Liver (tissue), 9 donors: ENCODE data around the gene SLC38A3. TPM values are rescaled to one million over a fixed set of nuclear protein-coding genes. Genes with fewer than 3 reads are reported as not detected.

Experiments
- DNase-seq: peaks from one replicate; pipeline ENCODE4 v3.0.0-alpha.2; 2017; ENCODE audit warnings: low spot score
- H3K27ac ChIP-seq, 2 donors: one replicate each; pipeline ENCODE4 v1.7.0; 2013; ENCODE audit warnings: inconsistent platforms in 2 of 2, low read length in 2 of 2, control low read depth in 1 of 2, low read depth in 1 of 2, mild to moderate bottlenecking in 1 of 2
- H3K27me3 ChIP-seq, 4 donors: one replicate each; pipeline versions ENCODE4 v1.6.1 to v1.7.0; 2013; ENCODE audit warnings: low read length in 3 of 4, inconsistent platforms in 1 of 4, mild to moderate bottlenecking in 1 of 4, moderate library complexity in 1 of 4; ENCODE audit not compliant: control insufficient read depth in 4 of 4, insufficient read depth in 4 of 4
- H3K36me3 ChIP-seq, 4 donors: one replicate each; pipeline versions ENCODE4 v1.6.1 to v1.7.0; 2013; ENCODE audit warnings: low read length in 3 of 4, mild to moderate bottlenecking in 3 of 4, low read depth in 1 of 4, moderate library complexity in 1 of 4; ENCODE audit not compliant: control insufficient read depth in 4 of 4, insufficient read depth in 3 of 4
- H3K4me1 ChIP-seq, 4 donors: one replicate each; pipeline versions ENCODE4 v1.6.1 to v1.7.0; 2013; ENCODE audit warnings: low read length in 3 of 4, mild to moderate bottlenecking in 3 of 4, moderate library complexity in 1 of 4; ENCODE audit not compliant: control insufficient read depth in 4 of 4, insufficient read depth in 4 of 4
- H3K4me3 ChIP-seq, 3 donors: one replicate each; pipeline versions ENCODE4 v1.6.1 to v1.7.0; 2013; ENCODE audit warnings: low read length in 3 of 3, control low read depth in 1 of 3, low read depth in 1 of 3, mild to moderate bottlenecking in 1 of 3
- H3K9ac ChIP-seq, 2 donors: one replicate each; pipeline ENCODE4 v1.7.0; 2013; ENCODE audit warnings: low read length in 2 of 2, mild to moderate bottlenecking in 2 of 2, moderate library complexity in 2 of 2, control low read depth in 1 of 2, low read depth in 1 of 2
- H3K9me3 ChIP-seq, 4 donors: one replicate each; pipeline versions ENCODE4 v1.6.1 to v1.7.0; 2013; ENCODE audit warnings: low read length in 3 of 4; ENCODE audit not compliant: control insufficient read depth in 4 of 4
- EGR1 ChIP-seq, 2 donors: IDR thresholded peaks; 2 replicates each; pipeline ENCODE4 v1.6.1; 2016 to 2018; ENCODE audit warnings: antibody characterized with exemption in 2 of 2, low read depth in 2 of 2
- FOXA1 ChIP-seq: IDR thresholded peaks from 2 replicates; pipeline ENCODE4 v1.6.1; 2016; ENCODE audit warnings: antibody characterized with exemption
- FOXA2 ChIP-seq: IDR thresholded peaks from 2 replicates; pipeline ENCODE4 v1.6.1; 2016; ENCODE audit warnings: antibody characterized with exemption
- GABPA ChIP-seq, 2 donors: IDR thresholded peaks in 1 of 2; conservative IDR thresholded peaks in 1 of 2; 2 replicates each; pipeline ENCODE4 v1.6.1; 2016; ENCODE audit warnings: antibody characterized with exemption in 2 of 2, mild to moderate bottlenecking in 1 of 2, moderate library complexity in 1 of 2
- HNF4A ChIP-seq, 2 donors: conservative IDR thresholded peaks; 2 replicates each; pipeline ENCODE4 v1.6.1; 2016; ENCODE audit warnings: antibody characterized with exemption in 2 of 2, mild to moderate bottlenecking in 2 of 2
- HNF4G ChIP-seq: IDR thresholded peaks from 2 replicates; pipeline ENCODE4 v1.6.1; 2016; ENCODE audit warnings: antibody characterized with exemption
- JUND ChIP-seq, 2 donors: IDR thresholded peaks; 2 replicates each; pipeline ENCODE4 v1.6.1; 2016; ENCODE audit warnings: antibody characterized with exemption in 2 of 2
- NR2F2 ChIP-seq: IDR thresholded peaks from 2 replicates; pipeline ENCODE4 v1.6.1; 2016; ENCODE audit warnings: antibody characterized with exemption
- RAD21 ChIP-seq, 2 donors: IDR thresholded peaks; 2 replicates each; pipeline ENCODE4 v1.6.1; 2016; ENCODE audit warnings: antibody characterized with exemption in 2 of 2, mild to moderate bottlenecking in 2 of 2
- RXRA ChIP-seq, 2 donors: IDR thresholded peaks; 2 replicates each; pipeline ENCODE4 v1.6.1; 2017 to 2018; ENCODE audit warnings: antibody characterized with exemption in 2 of 2, mild to moderate bottlenecking in 1 of 2
- SP1 ChIP-seq: IDR thresholded peaks from 2 replicates; pipeline ENCODE4 v1.6.1; 2018; ENCODE audit warnings: antibody characterized with exemption, mild to moderate bottlenecking
- TAF1 ChIP-seq: conservative IDR thresholded peaks from 2 replicates; pipeline ENCODE4 v1.6.1; 2016; ENCODE audit warnings: antibody characterized with exemption, mild to moderate bottlenecking
- YY1 ChIP-seq: IDR thresholded peaks from 2 replicates; pipeline ENCODE4 v1.6.1; 2016; ENCODE audit warnings: antibody characterized with exemption, mild to moderate bottlenecking
- WGBS: extraction: QIAGEN DNeasy Blood & Tissue Kit; methylation state at CpG from one replicate; pipeline ENCODE4 v1.1.7; 2013; 5-methylcytosine and 5-hydroxymethylcytosine counted together
- polyA plus RNA-seq, 2 donors: library from polyadenylated mRNA; stranded (reverse) in 1 of 2; unstranded in 1 of 2; fragments of 200-250 nt in 1 of 2; fragments of >200 nt in 1 of 2; fragmentation: Nextera tagmentation in 1 of 2; extraction: Ambion mirVana in 1 of 2; gene quantifications; one replicate each; pipeline versions ENCODE4 v1.2.1 to v1.2.3, GENCODE V29; 2013 to 2015
- total RNA-seq, 2 donors: library from RNA; depleted of rRNA; stranded (reverse); fragments of >200 nt; gene quantifications; one replicate each; pipeline ENCODE4 v1.2.3, GENCODE V29; 2014
- TF ChIP-seq, protein P1 (sequence below): IDR thresholded peaks from 2 replicates; pipeline ENCODE4 v1.6.1; 2016; ENCODE audit warnings: antibody characterized with exemption
- TF ChIP-seq, protein P2 (sequence below): fragments of 150-350 bp; IDR thresholded peaks from 2 replicates; pipeline ENCODE4 v1.5.1; 2017; ENCODE audit warnings: improper control_type of control experiment, low read depth, low read length; ENCODE audit not compliant: missing input control
- TF ChIP-seq, protein P3 (sequence below): IDR thresholded peaks from 2 replicates; pipeline ENCODE4 v1.6.1; 2016; ENCODE audit warnings: antibody characterized with exemption
- TF ChIP-seq, protein P4 (sequence below): IDR thresholded peaks from 2 replicates; pipeline ENCODE4 v1.6.1; 2016; ENCODE audit warnings: antibody characterized with exemption
- TF ChIP-seq, protein P5 (sequence below): IDR thresholded peaks from 2 replicates; pipeline ENCODE4 v1.6.1; 2016; ENCODE audit warnings: antibody characterized with exemption, mild to moderate bottlenecking
- donor health status: healthy.
- donor health status: healthy.
- donor health status: healthy.
- donor health status: healthy.
- donor health status: healthy.

SLC38A3 gene
- total and polyA plus RNA-seq, 4 donors, result 98.1 to 180 (median 140) TPM

DNA sequence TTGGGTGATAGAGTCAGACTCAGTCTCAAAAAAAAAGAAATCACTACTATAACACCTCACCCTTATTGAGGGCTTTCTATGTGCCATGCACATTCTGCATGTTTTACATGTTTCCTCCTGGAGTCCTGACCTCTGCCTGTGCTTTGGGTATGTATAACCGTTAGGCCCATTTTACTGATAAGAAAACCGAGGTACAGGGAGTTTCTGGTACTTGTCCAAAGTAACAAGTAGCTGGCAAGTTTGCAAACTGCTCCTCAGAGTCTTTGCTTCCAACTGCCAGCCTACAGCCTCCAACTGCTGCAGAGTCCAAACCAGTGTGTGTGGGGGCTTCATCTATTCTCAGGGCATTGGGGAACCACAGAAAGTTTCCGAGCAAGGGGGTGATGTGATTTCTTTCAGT lies 27.2 kb downstream of the SLC38A3 start:
- Histone ChIP-seq H3K36me3 (no peaks in the 10 kb centered on the region), H3K4me1 (peaks cover 8 to 18% (median 11%) of the 10 kb centered on the region in 4 donors), H3K27me3 (no peaks in the 10 kb centered on the region), H3K9me3 (no peaks in the 10 kb centered on the region), H3K27ac (no peak overlapping the region), H3K4me3 (no peak overlapping the region), H3K9ac (no peak overlapping the region)
- TF ChIP-seq RXRA (IDR thresholded peaks at IDR 0.05), result no peak
- TF ChIP-seq, protein P1, sequence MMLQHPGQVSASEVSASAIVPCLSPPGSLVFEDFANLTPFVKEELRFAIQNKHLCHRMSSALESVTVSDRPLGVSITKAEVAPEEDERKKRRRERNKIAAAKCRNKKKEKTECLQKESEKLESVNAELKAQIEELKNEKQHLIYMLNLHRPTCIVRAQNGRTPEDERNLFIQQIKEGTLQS, result no peak
- DNase-seq, result no peak
- WGBS, result 72% methylated on average over 3 of the region's 3 CpGs

DNA sequence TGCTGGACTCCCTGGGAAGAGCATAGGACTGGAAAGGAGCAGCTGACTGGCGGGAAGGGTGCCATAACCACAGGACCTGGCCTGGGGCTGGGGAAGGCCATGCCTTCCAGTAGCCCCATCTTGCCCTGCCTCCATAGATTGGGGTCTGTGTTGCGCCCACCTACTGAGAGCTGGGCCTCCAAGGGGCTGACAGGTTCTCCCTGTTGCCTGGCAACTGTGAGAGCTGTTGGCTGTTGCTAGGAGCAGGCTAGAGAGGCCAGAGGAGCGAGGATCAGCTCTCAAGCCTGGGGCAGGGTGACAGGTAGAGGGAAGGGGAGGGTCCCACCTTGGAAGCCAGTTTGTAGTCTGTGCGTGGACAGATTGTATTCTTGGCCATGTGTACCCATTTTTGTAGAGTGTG lies 28.1 kb downstream of the SLC38A3 start:
- Histone ChIP-seq H3K4me1 (peaks cover 6 to 18% (median 13%) of the 10 kb centered on the region in 4 donors), H3K9ac (no peak overlapping the region), H3K4me3 (no peak overlapping the region), H3K27ac (no peak overlapping the region), H3K36me3 (no peaks in the 10 kb centered on the region), H3K27me3 (no peaks in the 10 kb centered on the region), H3K9me3 (no peaks in the 10 kb centered on the region)
- DNase-seq, result no peak
- WGBS, result 96% methylated on average over 4 of the region's 4 CpGs
- TF ChIP-seq, protein P2, sequence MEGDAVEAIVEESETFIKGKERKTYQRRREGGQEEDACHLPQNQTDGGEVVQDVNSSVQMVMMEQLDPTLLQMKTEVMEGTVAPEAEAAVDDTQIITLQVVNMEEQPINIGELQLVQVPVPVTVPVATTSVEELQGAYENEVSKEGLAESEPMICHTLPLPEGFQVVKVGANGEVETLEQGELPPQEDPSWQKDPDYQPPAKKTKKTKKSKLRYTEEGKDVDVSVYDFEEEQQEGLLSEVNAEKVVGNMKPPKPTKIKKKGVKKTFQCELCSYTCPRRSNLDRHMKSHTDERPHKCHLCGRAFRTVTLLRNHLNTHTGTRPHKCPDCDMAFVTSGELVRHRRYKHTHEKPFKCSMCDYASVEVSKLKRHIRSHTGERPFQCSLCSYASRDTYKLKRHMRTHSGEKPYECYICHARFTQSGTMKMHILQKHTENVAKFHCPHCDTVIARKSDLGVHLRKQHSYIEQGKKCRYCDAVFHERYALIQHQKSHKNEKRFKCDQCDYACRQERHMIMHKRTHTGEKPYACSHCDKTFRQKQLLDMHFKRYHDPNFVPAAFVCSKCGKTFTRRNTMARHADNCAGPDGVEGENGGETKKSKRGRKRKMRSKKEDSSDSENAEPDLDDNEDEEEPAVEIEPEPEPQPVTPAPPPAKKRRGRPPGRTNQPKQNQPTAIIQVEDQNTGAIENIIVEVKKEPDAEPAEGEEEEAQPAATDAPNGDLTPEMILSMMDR, result no peak
- TF ChIP-seq EGR1 (IDR thresholded peaks at IDR 0.05; ENCODE audit: low read depth in 2 of 2) (no peak), GABPA (IDR thresholded peaks at IDR 0.05 in 1 of 2, conservative IDR thresholded peaks at IDR 0.05 in 1 of 2) (no peak), TAF1 (no peak), JUND (IDR thresholded peaks at IDR 0.05) (no peak), HNF4A (conservative IDR thresholded peaks at IDR 0.05) (no peak), NR2F2 (no peak), HNF4G (no peak), RAD21 (IDR thresholded peaks at IDR 0.05) (no peak), FOXA2 (no peak), FOXA1 (no peak), SP1 (no peak), YY1 (no peak), RXRA (IDR thresholded peaks at IDR 0.05) (no peak)
- TF ChIP-seq, protein P3, sequence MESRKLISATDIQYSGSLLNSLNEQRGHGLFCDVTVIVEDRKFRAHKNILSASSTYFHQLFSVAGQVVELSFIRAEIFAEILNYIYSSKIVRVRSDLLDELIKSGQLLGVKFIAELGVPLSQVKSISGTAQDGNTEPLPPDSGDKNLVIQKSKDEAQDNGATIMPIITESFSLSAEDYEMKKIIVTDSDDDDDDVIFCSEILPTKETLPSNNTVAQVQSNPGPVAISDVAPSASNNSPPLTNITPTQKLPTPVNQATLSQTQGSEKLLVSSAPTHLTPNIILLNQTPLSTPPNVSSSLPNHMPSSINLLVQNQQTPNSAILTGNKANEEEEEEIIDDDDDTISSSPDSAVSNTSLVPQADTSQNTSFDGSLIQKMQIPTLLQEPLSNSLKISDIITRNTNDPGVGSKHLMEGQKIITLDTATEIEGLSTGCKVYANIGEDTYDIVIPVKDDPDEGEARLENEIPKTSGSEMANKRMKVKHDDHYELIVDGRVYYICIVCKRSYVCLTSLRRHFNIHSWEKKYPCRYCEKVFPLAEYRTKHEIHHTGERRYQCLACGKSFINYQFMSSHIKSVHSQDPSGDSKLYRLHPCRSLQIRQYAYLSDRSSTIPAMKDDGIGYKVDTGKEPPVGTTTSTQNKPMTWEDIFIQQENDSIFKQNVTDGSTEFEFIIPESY, result no peak
- TF ChIP-seq, protein P1, result no peak
- TF ChIP-seq, protein P4, sequence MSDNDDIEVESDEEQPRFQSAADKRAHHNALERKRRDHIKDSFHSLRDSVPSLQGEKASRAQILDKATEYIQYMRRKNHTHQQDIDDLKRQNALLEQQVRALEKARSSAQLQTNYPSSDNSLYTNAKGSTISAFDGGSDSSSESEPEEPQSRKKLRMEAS, result no peak
- TF ChIP-seq, protein P5, sequence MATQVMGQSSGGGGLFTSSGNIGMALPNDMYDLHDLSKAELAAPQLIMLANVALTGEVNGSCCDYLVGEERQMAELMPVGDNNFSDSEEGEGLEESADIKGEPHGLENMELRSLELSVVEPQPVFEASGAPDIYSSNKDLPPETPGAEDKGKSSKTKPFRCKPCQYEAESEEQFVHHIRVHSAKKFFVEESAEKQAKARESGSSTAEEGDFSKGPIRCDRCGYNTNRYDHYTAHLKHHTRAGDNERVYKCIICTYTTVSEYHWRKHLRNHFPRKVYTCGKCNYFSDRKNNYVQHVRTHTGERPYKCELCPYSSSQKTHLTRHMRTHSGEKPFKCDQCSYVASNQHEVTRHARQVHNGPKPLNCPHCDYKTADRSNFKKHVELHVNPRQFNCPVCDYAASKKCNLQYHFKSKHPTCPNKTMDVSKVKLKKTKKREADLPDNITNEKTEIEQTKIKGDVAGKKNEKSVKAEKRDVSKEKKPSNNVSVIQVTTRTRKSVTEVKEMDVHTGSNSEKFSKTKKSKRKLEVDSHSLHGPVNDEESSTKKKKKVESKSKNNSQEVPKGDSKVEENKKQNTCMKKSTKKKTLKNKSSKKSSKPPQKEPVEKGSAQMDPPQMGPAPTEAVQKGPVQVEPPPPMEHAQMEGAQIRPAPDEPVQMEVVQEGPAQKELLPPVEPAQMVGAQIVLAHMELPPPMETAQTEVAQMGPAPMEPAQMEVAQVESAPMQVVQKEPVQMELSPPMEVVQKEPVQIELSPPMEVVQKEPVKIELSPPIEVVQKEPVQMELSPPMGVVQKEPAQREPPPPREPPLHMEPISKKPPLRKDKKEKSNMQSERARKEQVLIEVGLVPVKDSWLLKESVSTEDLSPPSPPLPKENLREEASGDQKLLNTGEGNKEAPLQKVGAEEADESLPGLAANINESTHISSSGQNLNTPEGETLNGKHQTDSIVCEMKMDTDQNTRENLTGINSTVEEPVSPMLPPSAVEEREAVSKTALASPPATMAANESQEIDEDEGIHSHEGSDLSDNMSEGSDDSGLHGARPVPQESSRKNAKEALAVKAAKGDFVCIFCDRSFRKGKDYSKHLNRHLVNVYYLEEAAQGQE, result no peak
